Neural cell (in vitro differentiated cells): ENCODE results near the gene PTPRN2. TPM values are rescaled to one million over a fixed set of nuclear protein-coding genes. Genes with fewer than 3 reads are reported as not detected.
"Not testable (repeated sequence)": the region's sequence is repeated elsewhere in the genome, so short reads cannot be mapped to it uniquely, and the experiment has no call there.

Source experiments
- H2AFZ ChIP-seq: fragments of 200-600, 300-800 bp; sonication (generic), shearing (Covaris generic); 2 replicates; pipeline ENCODE4 v1.6.0; 2014; ENCODE audit warnings: low read depth, mild to moderate bottlenecking, antibody characterized with exemption, low read length, moderate library complexity
- H3F3A ChIP-seq: fragments of 200-600 bp; shearing (Covaris generic); 2 replicates; pipeline ENCODE4 v1.6.1; 2016; ENCODE audit warnings: mild to moderate bottlenecking, moderate library complexity, mixed read lengths, antibody characterized with exemption, low read length; ENCODE audit not compliant: insufficient read depth, poor library complexity, severe bottlenecking
- H3K27ac ChIP-seq: fragments of 200-600, 300-800 bp; sonication (generic), shearing (Covaris generic); 2 replicates; pipeline ENCODE4 v1.5.1; 2014; ENCODE audit warnings: mild to moderate bottlenecking, low read length, moderate library complexity
- H3K27me3 ChIP-seq: fragments of 300-800, 200-600 bp; sonication (generic), shearing (Covaris generic); 2 replicates; pipeline ENCODE4 v1.6.0; 2014; ENCODE audit warnings: mild to moderate bottlenecking, low read depth, low read length, moderate library complexity; ENCODE audit not compliant: insufficient read depth
- H3K36me3 ChIP-seq: fragments of 300-800, 200-600 bp; sonication (generic), shearing (Covaris generic); 2 replicates; pipeline ENCODE4 v1.5.1; 2014; ENCODE audit warnings: mild to moderate bottlenecking, antibody characterized with exemption, low read length, moderate library complexity; ENCODE audit not compliant: insufficient read depth
- H3K4me2 ChIP-seq: fragments of 300-800, 200-600 bp; sonication (generic), shearing (Covaris generic); 2 replicates; pipeline ENCODE4 v1.6.0; 2014; ENCODE audit warnings: mild to moderate bottlenecking, low read length
- H3K4me3 ChIP-seq: fragments of 300-800, 200-600 bp; sonication (generic), shearing (Covaris generic); 2 replicates; pipeline ENCODE4 v1.5.1; 2014; ENCODE audit warnings: mild to moderate bottlenecking, low read length, moderate library complexity
- H3K79me2 ChIP-seq: fragments of 200-600 bp; shearing (Covaris generic); replicated peaks from 2 replicates; pipeline ENCODE4 v1.6.0; 2014; ENCODE audit warnings: mild to moderate bottlenecking, low read length, moderate library complexity; ENCODE audit not compliant: insufficient read depth
- H3K9ac ChIP-seq: fragments of 300-800, 200-600 bp; sonication (generic), shearing (Covaris generic); 2 replicates; pipeline ENCODE4 v1.6.1; 2016; ENCODE audit warnings: mild to moderate bottlenecking, low read length, mixed read lengths
- H3K9me2 ChIP-seq: fragments of 200-600 bp; shearing (Covaris generic); 2 replicates; pipeline ENCODE4 v1.6.1; 2016; ENCODE audit warnings: mild to moderate bottlenecking, low read length, mixed read lengths; ENCODE audit not compliant: insufficient read depth
- H3K9me3 ChIP-seq: fragments of 200-600, 300-800 bp; sonication (generic), shearing (Covaris generic); 2 replicates; pipeline ENCODE4 v1.6.1; 2016; ENCODE audit warnings: mild to moderate bottlenecking, mixed run types, low read length, moderate library complexity, mixed read lengths
- H4K20me1 ChIP-seq: fragments of 200-600 bp; shearing (Covaris generic); 2 replicates; pipeline ENCODE4 v1.6.1; 2016; ENCODE audit warnings: mild to moderate bottlenecking, mixed run types; ENCODE audit not compliant: insufficient read depth
- EP300 ChIP-seq: fragments of 450-650 bp; conservative IDR thresholded peaks from 2 replicates; pipeline ENCODE4 v1.6.1; 2014; ENCODE audit warnings: antibody characterized with exemption, mild to moderate bottlenecking, moderate library complexity; ENCODE audit not compliant: poor library complexity, severe bottlenecking
- EZH2 ChIP-seq: fragments of 200-600, 300-800 bp; shearing (Covaris generic), sonication (generic); IDR thresholded peaks from 2 replicates; pipeline ENCODE4 v1.6.1; 2014; ENCODE audit warnings: antibody characterized with exemption, low read length, borderline replicate concordance, mild to moderate bottlenecking; ENCODE audit not compliant: insufficient read depth, poor library complexity, severe bottlenecking
- MXI1 ChIP-seq: fragments of 450-650 bp; conservative IDR thresholded peaks from 2 replicates; pipeline ENCODE4 v1.6.1; 2014; ENCODE audit warnings: antibody characterized with exemption, mild to moderate bottlenecking; ENCODE audit not compliant: poor library complexity, severe bottlenecking
- POLR2AphosphoS5 ChIP-seq: IDR thresholded peaks from 2 replicates; pipeline ENCODE4 v1.6.1; 2012
- RAD21 ChIP-seq: fragments of 450-650 bp; conservative IDR thresholded peaks from 2 replicates; pipeline ENCODE4 v1.6.1; 2014; ENCODE audit warnings: antibody characterized with exemption, mild to moderate bottlenecking, moderate library complexity
- SMC3 ChIP-seq: fragments of 450-650 bp; conservative IDR thresholded peaks from 2 replicates; pipeline ENCODE4 v1.6.1; 2014; ENCODE audit warnings: antibody characterized with exemption, mild to moderate bottlenecking, moderate library complexity; ENCODE audit not compliant: poor library complexity
- TAF1 ChIP-seq: IDR thresholded peaks from 2 replicates; pipeline ENCODE4 v1.6.1; 2012; ENCODE audit warnings: low read depth
- polyA plus RNA-seq: library from polyadenylated mRNA; depleted of rRNA; stranded (reverse); fragments of >200 nt; gene quantifications from 2 replicates; pipeline ENCODE4 v1.2.3, GENCODE V29; 2014
- TF ChIP-seq, protein P1 (sequence below): IDR thresholded peaks from 2 replicates; pipeline ENCODE4 v1.6.1; 2012; ENCODE audit warnings: borderline replicate concordance
- TF ChIP-seq, protein P2 (sequence below): fragments of 450-650 bp; IDR thresholded peaks from 2 replicates; pipeline ENCODE4 v1.5.1; 2014; ENCODE audit warnings: antibody characterized with exemption, mild to moderate bottlenecking, moderate library complexity; ENCODE audit not compliant: poor library complexity, severe bottlenecking

Gene PTPRN2
- polyA plus RNA-seq, 1 donor from 2014 or later, result 31.0 TPM

DNA sequence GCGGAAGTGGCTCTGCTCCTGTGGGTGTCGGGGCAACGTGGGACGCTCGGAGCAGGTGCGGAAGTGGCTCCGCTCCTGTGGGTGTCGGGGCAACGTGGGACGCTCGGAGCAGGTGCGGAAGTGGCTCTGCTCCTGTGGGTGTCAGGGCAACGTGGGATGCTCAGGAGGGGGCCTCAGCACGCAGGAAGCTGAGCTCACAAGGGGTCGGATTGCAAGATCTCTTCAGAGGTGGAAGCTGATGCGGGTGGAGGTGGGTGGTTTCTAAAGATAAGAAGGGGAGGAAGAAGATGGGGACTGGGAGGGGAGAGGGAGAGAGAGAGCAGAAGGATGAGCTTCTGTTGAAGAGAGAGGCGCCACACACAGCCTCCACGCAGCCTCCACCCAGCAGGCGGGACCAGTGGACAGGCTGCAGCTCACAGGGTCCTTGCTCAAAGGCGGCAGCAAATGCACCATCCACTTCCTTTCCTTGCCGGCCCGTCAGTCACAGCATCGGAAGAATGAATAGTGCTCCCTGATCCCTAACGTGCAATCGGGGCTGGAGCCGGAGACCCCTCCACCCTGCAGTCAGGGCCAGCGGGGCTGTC, 78.7 kb downstream of the PTPRN2 start:
- H3K27ac ChIP-seq, result no peak overlapping the region
- no peaks in the 10 kb centered on the region for H3K79me2 ChIP-seq
- no peak overlapping the region for H3K4me3 ChIP-seq

DNA sequence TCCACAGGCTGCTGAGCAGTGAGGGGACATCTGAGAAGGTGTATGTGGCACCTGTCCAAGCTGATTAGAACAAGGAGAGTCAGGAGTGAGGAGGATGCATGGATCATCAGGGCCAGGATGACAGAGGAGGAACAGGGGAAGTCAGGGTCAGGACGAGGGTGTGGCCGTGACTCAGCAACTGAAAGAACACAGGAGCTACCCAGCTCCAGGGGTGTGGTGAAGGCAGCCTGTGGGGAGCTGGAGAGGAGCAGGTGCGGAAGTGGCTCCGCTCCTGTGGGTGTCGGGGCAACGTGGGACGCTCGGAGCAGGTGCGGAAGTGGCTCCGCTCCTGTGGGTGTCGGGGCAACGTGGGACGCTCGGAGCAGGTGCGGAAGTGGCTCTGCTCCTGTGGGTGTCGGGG, 79.3 kb downstream of the PTPRN2 start:
- H3K9ac ChIP-seq, H3K4me3 ChIP-seq, H3F3A ChIP-seq, H3K4me2 ChIP-seq, H4K20me1 ChIP-seq, H3K9me2 ChIP-seq, H2AFZ ChIP-seq, H3K27ac ChIP-seq, H3K79me2 ChIP-seq, H3K27me3 ChIP-seq: not testable (repeated sequence)
- peaks cover 11% of the 10 kb centered on the region for H3K9me3 ChIP-seq
- peaks cover 11% of the 10 kb centered on the region for H3K36me3 ChIP-seq

More for the DNA sequence above, 78.7 kb downstream of the PTPRN2 start:
- no peak overlapping the region for H3K4me2 ChIP-seq
- no peak overlapping the region for H2AFZ ChIP-seq
- no peaks in the 10 kb centered on the region for H3K9me2 ChIP-seq
- H3K27me3 ChIP-seq, result no peaks in the 10 kb centered on the region
- no peak overlapping the region for H3K9ac ChIP-seq
- TF ChIP-seq POLR2AphosphoS5 (no peak), EP300 (no peak), EZH2 (no peak), TAF1 (no peak), SMC3 (no peak), MXI1 (no peak), RAD21 (no peak)
- TF ChIP-seq, protein P1, sequence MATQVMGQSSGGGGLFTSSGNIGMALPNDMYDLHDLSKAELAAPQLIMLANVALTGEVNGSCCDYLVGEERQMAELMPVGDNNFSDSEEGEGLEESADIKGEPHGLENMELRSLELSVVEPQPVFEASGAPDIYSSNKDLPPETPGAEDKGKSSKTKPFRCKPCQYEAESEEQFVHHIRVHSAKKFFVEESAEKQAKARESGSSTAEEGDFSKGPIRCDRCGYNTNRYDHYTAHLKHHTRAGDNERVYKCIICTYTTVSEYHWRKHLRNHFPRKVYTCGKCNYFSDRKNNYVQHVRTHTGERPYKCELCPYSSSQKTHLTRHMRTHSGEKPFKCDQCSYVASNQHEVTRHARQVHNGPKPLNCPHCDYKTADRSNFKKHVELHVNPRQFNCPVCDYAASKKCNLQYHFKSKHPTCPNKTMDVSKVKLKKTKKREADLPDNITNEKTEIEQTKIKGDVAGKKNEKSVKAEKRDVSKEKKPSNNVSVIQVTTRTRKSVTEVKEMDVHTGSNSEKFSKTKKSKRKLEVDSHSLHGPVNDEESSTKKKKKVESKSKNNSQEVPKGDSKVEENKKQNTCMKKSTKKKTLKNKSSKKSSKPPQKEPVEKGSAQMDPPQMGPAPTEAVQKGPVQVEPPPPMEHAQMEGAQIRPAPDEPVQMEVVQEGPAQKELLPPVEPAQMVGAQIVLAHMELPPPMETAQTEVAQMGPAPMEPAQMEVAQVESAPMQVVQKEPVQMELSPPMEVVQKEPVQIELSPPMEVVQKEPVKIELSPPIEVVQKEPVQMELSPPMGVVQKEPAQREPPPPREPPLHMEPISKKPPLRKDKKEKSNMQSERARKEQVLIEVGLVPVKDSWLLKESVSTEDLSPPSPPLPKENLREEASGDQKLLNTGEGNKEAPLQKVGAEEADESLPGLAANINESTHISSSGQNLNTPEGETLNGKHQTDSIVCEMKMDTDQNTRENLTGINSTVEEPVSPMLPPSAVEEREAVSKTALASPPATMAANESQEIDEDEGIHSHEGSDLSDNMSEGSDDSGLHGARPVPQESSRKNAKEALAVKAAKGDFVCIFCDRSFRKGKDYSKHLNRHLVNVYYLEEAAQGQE, result no peak
- TF ChIP-seq, protein P2, sequence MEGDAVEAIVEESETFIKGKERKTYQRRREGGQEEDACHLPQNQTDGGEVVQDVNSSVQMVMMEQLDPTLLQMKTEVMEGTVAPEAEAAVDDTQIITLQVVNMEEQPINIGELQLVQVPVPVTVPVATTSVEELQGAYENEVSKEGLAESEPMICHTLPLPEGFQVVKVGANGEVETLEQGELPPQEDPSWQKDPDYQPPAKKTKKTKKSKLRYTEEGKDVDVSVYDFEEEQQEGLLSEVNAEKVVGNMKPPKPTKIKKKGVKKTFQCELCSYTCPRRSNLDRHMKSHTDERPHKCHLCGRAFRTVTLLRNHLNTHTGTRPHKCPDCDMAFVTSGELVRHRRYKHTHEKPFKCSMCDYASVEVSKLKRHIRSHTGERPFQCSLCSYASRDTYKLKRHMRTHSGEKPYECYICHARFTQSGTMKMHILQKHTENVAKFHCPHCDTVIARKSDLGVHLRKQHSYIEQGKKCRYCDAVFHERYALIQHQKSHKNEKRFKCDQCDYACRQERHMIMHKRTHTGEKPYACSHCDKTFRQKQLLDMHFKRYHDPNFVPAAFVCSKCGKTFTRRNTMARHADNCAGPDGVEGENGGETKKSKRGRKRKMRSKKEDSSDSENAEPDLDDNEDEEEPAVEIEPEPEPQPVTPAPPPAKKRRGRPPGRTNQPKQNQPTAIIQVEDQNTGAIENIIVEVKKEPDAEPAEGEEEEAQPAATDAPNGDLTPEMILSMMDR, result no peak
- H4K20me1 ChIP-seq, result no peaks in the 10 kb centered on the region
- peaks cover 11% of the 10 kb centered on the region for H3K9me3 ChIP-seq
- peaks cover 11% of the 10 kb centered on the region for H3K36me3 ChIP-seq
- no peaks in the 10 kb centered on the region for H3F3A ChIP-seq

DNA sequence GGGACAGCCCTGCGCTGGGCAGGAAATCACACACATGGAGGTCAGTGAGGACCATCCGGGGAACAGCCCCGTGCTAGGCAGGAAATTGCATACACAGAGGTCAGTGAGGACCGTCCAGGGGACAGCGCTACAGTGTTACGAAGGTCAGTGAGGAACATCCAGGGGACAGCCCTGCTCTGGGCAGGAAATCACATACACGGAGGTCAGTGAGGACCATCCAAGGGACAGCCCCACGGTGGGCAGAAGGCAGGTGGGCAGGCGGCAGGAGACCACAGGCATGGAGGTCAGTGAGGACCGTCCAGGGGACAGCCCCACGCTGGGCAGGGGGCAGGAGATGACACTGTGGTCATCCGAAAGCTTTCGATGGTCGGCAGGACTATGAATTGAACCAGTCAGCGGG, 79.7 kb downstream of the PTPRN2 start:
- H3K9ac ChIP-seq, result no peak overlapping the region
- no peak overlapping the region for H3K4me3 ChIP-seq
- no peak overlapping the region for H2AFZ ChIP-seq
- H3K27me3 ChIP-seq, result no peaks in the 10 kb centered on the region
- H3F3A ChIP-seq, result no peaks in the 10 kb centered on the region
- H3K9me2 ChIP-seq, result no peaks in the 10 kb centered on the region
- TF ChIP-seq EZH2 (no peak), EP300 (no peak), SMC3 (no peak), TAF1 (no peak)
- no peak overlapping the region for H3K4me2 ChIP-seq
- H4K20me1 ChIP-seq, result no peaks in the 10 kb centered on the region
- peaks cover 11% of the 10 kb centered on the region for H3K36me3 ChIP-seq
- H3K79me2 ChIP-seq, result no peaks in the 10 kb centered on the region
- no peak overlapping the region for H3K27ac ChIP-seq
- H3K9me3 ChIP-seq, result peaks cover 11% of the 10 kb centered on the region

DNA sequence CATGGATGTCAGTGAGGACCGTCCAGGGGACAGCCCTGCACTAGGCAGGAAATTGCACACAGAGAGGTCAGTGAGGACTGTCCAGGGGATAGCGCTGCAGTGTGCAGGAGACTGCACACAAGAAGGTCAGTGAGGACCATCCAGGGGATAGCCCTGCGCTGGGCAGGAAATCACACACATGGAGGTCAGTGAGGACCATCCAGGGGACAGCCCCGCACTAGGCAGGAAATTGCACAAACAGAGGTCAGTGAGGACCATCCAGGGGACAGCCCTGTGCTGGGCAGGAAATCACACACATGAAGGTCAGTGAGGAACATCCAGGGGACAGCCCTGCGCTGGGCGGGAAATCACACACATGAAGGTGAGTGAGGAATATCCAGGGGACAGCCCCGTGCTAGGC, 80.4 kb downstream of the PTPRN2 start:
- peaks cover 11% of the 10 kb centered on the region for H3K36me3 ChIP-seq
- H3F3A ChIP-seq, H4K20me1 ChIP-seq, H3K9me2 ChIP-seq, H3K27ac ChIP-seq, H2AFZ ChIP-seq, H3K9ac ChIP-seq, H3K4me2 ChIP-seq, H3K27me3 ChIP-seq, H3K79me2 ChIP-seq, H3K4me3 ChIP-seq: not testable (repeated sequence)
- H3K9me3 ChIP-seq, result peaks cover 11% of the 10 kb centered on the region
